Measurements from ENCODE around the gene FBXO24. TPM values are rescaled to one million over a fixed set of nuclear protein-coding genes. Genes with fewer than 3 reads are reported as not detected.

Gene FBXO24
- polyA plus RNA-seq, 1 of the 3 experiments (the other 2 are of a cell fraction): 0.94 TPM

GRCh38 chr7:100585511-100586265 lies 440 bp upstream of the FBXO24 start, which contains the start of gene LRCH4 (continued):
- TF ChIP-seq USF1 (IDR thresholded peaks at IDR 0.05; ENCODE audit: borderline replicate concordance, low read depth): peak; percentile 38; the same call in 1 of the 2 replicates
- peak in 1 of 2 experiments; percentile 64; a peak in 3 of 4 replicates for TF ChIP-seq EP300 (IDR thresholded peaks at IDR 0.05; ENCODE audit: borderline replicate concordance in 1 of 2, low read depth in 1 of 2, low read length in 1 of 2)
- peak; percentile 77; the same call in 1 of the 2 replicates for TF ChIP-seq REST (IDR thresholded peaks at IDR 0.05; ENCODE audit: low read depth, low read length)
- TF ChIP-seq FOXM1 (IDR thresholded peaks at IDR 0.05; ENCODE audit: low read depth): peak; percentile 87
- TF ChIP-seq NRF1 (IDR thresholded peaks at IDR 0.05; ENCODE audit: low read depth, low read length): no peak
- peak; percentile 98 for TF ChIP-seq TAF1 (IDR thresholded peaks at IDR 0.05; ENCODE audit: borderline replicate concordance, low read depth, low read length)
- TF ChIP-seq GATA2 (CRISPR knock-in tag; IDR thresholded peaks at IDR 0.05): no peak
- TF ChIP-seq JUND (IDR thresholded peaks at IDR 0.05): no peak

DNA sequence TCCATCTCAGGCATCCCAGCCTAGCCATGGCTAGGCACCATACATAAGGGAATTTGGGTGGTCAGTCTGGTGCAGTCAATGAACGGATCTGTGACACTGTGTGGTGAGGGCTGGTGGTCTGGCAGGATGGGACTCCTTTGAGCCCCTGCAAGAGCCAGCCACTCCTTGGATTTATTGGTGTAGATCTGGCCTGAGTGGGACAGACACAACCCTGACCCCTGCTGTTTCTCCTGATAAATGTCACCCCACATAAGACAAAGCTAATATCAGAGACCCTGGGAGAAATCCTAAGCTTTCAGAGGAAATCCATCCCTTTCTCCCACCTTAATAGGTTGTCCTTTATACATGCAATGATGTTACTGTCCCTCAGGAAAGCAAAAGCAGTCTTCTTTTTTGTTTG lies 2.3 kb downstream of the FBXO24 start:
- POLR2A ChIA-PET: interaction anchor here (2.6 kb wide), 1 partner anchor 15 kb away, joined by 16 read pairs; the partner anchor contains the start of gene PCOLCE
- DNase-seq: peak; percentile 72
- 71% methylated on average over 1 of the region's 1 CpG for WGBS (ENCODE audit: low lambda C conversion rate)

More for the DNA sequence above, 2.3 kb downstream of the FBXO24 start:
- Histone ChIP-seq H3K4me3 (ENCODE audit: low read depth in 2 of 2, low read length in 1 of 2) (no peak overlapping the region), H3K9me3 (no peaks in the 10 kb centered on the region), H3K27ac (ENCODE audit: low read depth in 2 of 2, low read length in 1 of 2) (no peak overlapping the region), H3K4me2 (no peak overlapping the region), H2AFZ (ENCODE audit: low read depth) (no peak overlapping the region), H3K4me1 (ENCODE audit: control insufficient read depth in 1 of 2, insufficient read depth in 2 of 2, low read depth in 1 of 2, low read length in 1 of 2) (peaks cover 6 to 15% of the 10 kb centered on the region in 2 experiments; a peak in 2 of 4 replicates), H4K20me1 (ENCODE audit: insufficient read depth) (peaks cover 17% of the 10 kb centered on the region), H3K79me2 (ENCODE audit: insufficient read depth) (peaks cover 22% of the 10 kb centered on the region), H3K27me3 (ENCODE audit: insufficient read depth) (no peaks in the 10 kb centered on the region), H3K9me2 (no peaks in the 10 kb centered on the region), H3K36me3 (replicated peaks in 1 of 2; ENCODE audit: control insufficient read depth in 1 of 2, insufficient read depth in 2 of 2, low read length in 1 of 2) (no peaks in the 10 kb centered on the region), H3K9ac (no peak overlapping the region), H3F3A (replicated peaks; ENCODE audit: insufficient read depth) (peaks cover 7% of the 10 kb centered on the region)
- CTCF ChIA-PET: interaction anchor here (0.5 to 11.9 kb wide), 27 partner anchors 9 to 159 kb away, joined by 3 to 149 read pairs (median 5); partner anchors contain the start of genes AGFG2, MEPCE, MOSPD3 and NYAP1
- TF ChIP-seq TEAD4 (IDR thresholded peaks at IDR 0.05; ENCODE audit: borderline replicate concordance, insufficient read depth) (no peak), GABPA (IDR thresholded peaks at IDR 0.05; ENCODE audit: low read depth) (no peak), CTCF (IDR thresholded peaks at IDR 0.05) (peak; percentile 62), SMC3 (IDR thresholded peaks at IDR 0.05; ENCODE audit: low read depth, low read length) (peak; percentile 66), NFIC (IDR thresholded peaks at IDR 0.05; ENCODE audit: borderline replicate concordance) (no peak), SIN3A (IDR thresholded peaks at IDR 0.05; ENCODE audit: borderline replicate concordance, low read depth, low read length) (no peak), NRF1 (IDR thresholded peaks at IDR 0.05; ENCODE audit: low read depth, low read length) (no peak), MXI1 (IDR thresholded peaks at IDR 0.05; ENCODE audit: low read depth, low read length) (no peak), RFX5 (IDR thresholded peaks at IDR 0.05; ENCODE audit: low read length) (no peak), RAD21 (IDR thresholded peaks at IDR 0.05; ENCODE audit: low read length) (peak; percentile 68)
- TF ChIP-seq, protein P1, sequence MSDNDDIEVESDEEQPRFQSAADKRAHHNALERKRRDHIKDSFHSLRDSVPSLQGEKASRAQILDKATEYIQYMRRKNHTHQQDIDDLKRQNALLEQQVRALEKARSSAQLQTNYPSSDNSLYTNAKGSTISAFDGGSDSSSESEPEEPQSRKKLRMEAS (IDR thresholded peaks at IDR 0.05; ENCODE audit: low read depth): no peak
